Measurements from ENCODE around the gene CFAP92. TPM values are rescaled to one million over a fixed set of nuclear protein-coding genes. Genes with fewer than 3 reads are reported as not detected.
A peak's percentile ranks its signal among the peaks of the same experiment; 100 is the strongest.

The CFAP92 gene
- total and polyA plus RNA-seq, 7 donors: under 0.01 to 1.2 (median 0.61) TPM; not detected in 2

GRCh38 chr3:129001806-129002572, 8.1 kb upstream of the CFAP92 start:
- H3K36me3 ChIP-seq: no peaks in the 10 kb centered on the region
- no peaks in the 10 kb centered on the region for H3K9me3 ChIP-seq
- peak; percentile 60 for DNase-seq
- intact Hi-C loops (cut with DNase I): no loop called here
- H3K27ac ChIP-seq: peak overlapping the region; percentile 65 to 74 (median 69)
- H3K27me3 ChIP-seq: peaks cover 8 to 62% (median 51%) of the 10 kb centered on the region in 3 donors
- 1 to 2% methylated on average over 81 of the region's 81 CpGs for WGBS, 2 donors
- H3K4me1 ChIP-seq: peaks cover 0 to 37% (median 27%) of the 10 kb centered on the region in 4 donors
- H3K4me3 ChIP-seq: peak overlapping the region; percentile 29 to 52 (median 46)
- TF ChIP-seq CTCF (IDR thresholded peaks at IDR 0.05) (no peak), POLR2AphosphoS5 (IDR thresholded peaks at IDR 0.05) (no peak), EP300 (IDR thresholded peaks at IDR 0.05) (no peak), POLR2A (IDR thresholded peaks at IDR 0.05) (no peak)

DNA sequence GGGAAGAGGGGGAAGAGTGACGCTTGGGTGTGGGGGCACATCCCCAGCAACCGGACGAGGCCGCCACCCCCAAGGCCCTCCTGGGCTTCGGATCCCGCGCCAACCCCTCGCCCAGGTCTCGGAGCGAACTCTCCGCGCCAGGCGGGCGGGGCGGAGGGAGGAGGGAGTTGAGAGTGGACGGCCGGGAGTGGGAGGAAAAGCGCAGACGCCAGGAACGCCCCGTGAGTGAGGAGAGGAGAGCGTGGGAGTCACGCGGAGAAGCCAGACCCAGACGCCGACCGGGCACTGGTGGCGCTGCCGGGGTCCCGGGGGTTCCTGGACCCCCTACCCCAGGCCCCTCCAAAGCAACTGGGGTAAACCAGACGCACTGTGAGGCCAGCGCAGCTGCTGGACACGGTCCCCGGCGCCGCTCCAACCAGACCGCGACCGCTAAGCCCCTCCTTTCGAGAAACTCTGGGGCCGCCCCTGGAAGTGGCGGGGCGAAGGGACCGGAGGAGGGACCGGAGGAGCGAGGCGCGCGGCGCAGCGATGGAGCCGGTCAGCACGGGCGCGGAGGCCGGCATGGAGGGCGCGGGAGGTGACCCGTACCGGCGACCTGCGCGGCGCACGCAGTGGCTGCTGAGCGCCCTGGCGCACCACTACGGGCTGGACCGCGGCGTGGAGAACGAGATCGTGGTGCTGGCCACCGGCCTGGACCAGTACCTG, 7.4 kb upstream of the CFAP92 start, which contains the start of gene EFCC1:
Gene EFCC1 (plus strand): TSS at position 204 of the 705 bp plus-strand sequence. CDS start 325 bp downstream, at position 529.
- Histone ChIP-seq H3K36me3 (no peaks in the 10 kb centered on the region), H3K9me3 (no peaks in the 10 kb centered on the region), H3K27me3 (peaks cover 8 to 62% (median 51%) of the 10 kb centered on the region in 3 donors), H3K27ac (peak within 1 kb of the TSS; percentile 65 to 74 (median 69)), H3K4me3 (peak within 1 kb of the TSS; percentile 29 to 52 (median 46)), H3K4me1 (peaks cover 0 to 37% (median 27%) of the 10 kb centered on the region in 4 donors)
- intact Hi-C loops (cut with DNase I): no loop called here
- 1 to 2% methylated on average over 74 of the region's 74 CpGs for WGBS, 2 donors
- peak; percentile 36 to 57 (median 44) for TF ChIP-seq POLR2AphosphoS5 (IDR thresholded peaks at IDR 0.05)
- TF ChIP-seq EP300 (IDR thresholded peaks at IDR 0.05): no peak
- TF ChIP-seq POLR2A (IDR thresholded peaks at IDR 0.05): peak; percentile 16 to 25
- no peak for TF ChIP-seq CTCF (IDR thresholded peaks at IDR 0.05)
- peak; percentile 90 for DNase-seq

- Histone ChIP-seq H3K27ac (peak overlapping the region; percentile 65 to 74 (median 69)), H3K9me3 (no peaks in the 10 kb centered on the region), H3K27me3 (peaks cover 8 to 57% (median 51%) of the 10 kb centered on the region in 3 donors), H3K36me3 (no peaks in the 10 kb centered on the region), H3K4me3 (peak overlapping the region; percentile 29 to 52 (median 46)), H3K4me1 (peaks cover 0 to 35% (median 27%) of the 10 kb centered on the region in 4 donors)
- TF ChIP-seq CTCF (IDR thresholded peaks at IDR 0.05) (no peak), POLR2A (IDR thresholded peaks at IDR 0.05) (no peak), EP300 (IDR thresholded peaks at IDR 0.05) (no peak), POLR2AphosphoS5 (IDR thresholded peaks at IDR 0.05) (no peak)
- intact Hi-C loops (cut with DNase I): no loop called here
- DNase-seq: peak; percentile 62
- WGBS, 2 donors: 21 to 49% methylated on average over 15 of the region's 15 CpGs
Measured at GRCh38 chr3:129000742-129001100, 6.8 kb upstream of the CFAP92 start.

DNA sequence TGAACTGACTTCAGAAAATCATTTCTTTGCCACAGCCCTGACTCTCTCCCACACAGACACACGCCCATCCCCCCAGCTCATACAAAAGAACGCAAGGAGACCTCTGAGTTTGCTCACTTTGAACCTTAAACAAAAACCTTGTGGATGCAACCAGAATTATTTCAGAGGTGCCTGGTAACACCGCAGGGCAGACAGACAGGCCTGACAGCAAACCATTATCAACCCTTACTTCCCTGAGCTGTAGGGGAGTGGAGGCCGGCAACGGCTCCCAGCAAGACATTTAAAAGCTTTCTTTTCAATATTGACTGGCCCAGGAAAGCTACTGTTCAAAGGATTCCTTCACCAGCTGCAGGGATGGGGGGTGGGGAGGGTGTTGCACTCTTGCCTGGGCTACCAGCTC, 5.2 kb upstream of the CFAP92 start:
- Histone ChIP-seq H3K27ac (no peak overlapping the region), H3K27me3 (peaks cover 8 to 44% (median 41%) of the 10 kb centered on the region in 3 donors), H3K4me1 (peaks cover 0 to 32% (median 30%) of the 10 kb centered on the region in 4 donors), H3K9me3 (no peaks in the 10 kb centered on the region), H3K4me3 (no peak overlapping the region), H3K36me3 (no peaks in the 10 kb centered on the region)
- intact Hi-C loops (cut with DNase I): no loop called here
- WGBS, 2 donors: 72 to 82% methylated on average over 5 of the region's 5 CpGs
- DNase-seq: no peak
- no peak for TF ChIP-seq POLR2A (IDR thresholded peaks at IDR 0.05)
- no peak for TF ChIP-seq CTCF (IDR thresholded peaks at IDR 0.05)
- TF ChIP-seq EP300 (IDR thresholded peaks at IDR 0.05): no peak
- no peak for TF ChIP-seq POLR2AphosphoS5 (IDR thresholded peaks at IDR 0.05)

All from sigmoid colon (tissue), 7 donors.